Measurements from ENCODE around the gene TMEM132C. TPM values are rescaled to one million over a fixed set of nuclear protein-coding genes. Genes with fewer than 3 reads are reported as not detected.
"Not testable (repeated sequence)": the region's sequence is repeated elsewhere in the genome, so short reads cannot be mapped to it uniquely, and the experiment has no call there.

The TMEM132C gene
- total RNA-seq, 1 donor from 2014 or later, result not detected

GRCh38 chr12:128450810-128451209 is 183.8 kb downstream of the TMEM132C start:
- Mint-ChIP-seq H3K9me3 (peaks cover 5% of the 10 kb centered on the region), H3K27me3 (ENCODE audit: low read depth) (no peaks in the 10 kb centered on the region), H3K36me3 (ENCODE audit: low read depth) (no peaks in the 10 kb centered on the region), H3K27ac (no peak overlapping the region), H3K4me1 (ENCODE audit: low read depth) (no peaks in the 10 kb centered on the region), H3K4me3 (ENCODE audit: low read depth) (no peak overlapping the region)
- DNase-seq (ENCODE audit: low spot score), result no peak
- intact Hi-C loops (cut with micrococcal nuclease), result no loop called here

GRCh38 chr12:128455851-128456250 is 188.9 kb downstream of the TMEM132C start:
- Mint-ChIP-seq H3K4me3 (ENCODE audit: low read depth) (no peak overlapping the region), H3K4me1 (ENCODE audit: low read depth) (no peaks in the 10 kb centered on the region), H3K9me3 (peaks cover 12% of the 10 kb centered on the region), H3K27me3 (ENCODE audit: low read depth) (no peaks in the 10 kb centered on the region), H3K27ac (no peak overlapping the region), H3K36me3 (ENCODE audit: low read depth) (no peaks in the 10 kb centered on the region)
- no peak for DNase-seq (ENCODE audit: low spot score)
- intact Hi-C loops (cut with micrococcal nuclease), result no loop called here

DNA sequence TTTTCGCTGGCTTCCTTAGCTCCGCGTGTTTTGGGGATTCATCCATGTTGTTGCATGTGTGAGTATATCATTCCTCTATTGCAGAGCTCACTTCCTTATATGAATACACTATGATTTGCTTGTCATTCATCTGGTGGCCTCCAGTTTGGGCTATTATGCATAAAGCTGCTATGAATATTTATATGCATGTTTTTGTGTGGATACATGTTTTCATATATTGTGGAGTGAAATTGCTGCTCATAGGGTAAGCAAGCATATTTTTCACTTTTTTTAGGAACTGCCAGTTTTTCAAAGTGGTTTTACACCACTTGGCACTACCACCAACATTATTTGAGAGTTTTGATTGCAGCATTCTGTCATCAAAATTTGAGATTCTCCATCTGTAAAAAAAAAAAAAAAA is 190.0 kb downstream of the TMEM132C start:
- H3K4me1 Mint-ChIP-seq (ENCODE audit: low read depth), result no peaks in the 10 kb centered on the region
- H3K27me3 Mint-ChIP-seq (ENCODE audit: low read depth), result no peaks in the 10 kb centered on the region
- no peak for DNase-seq (ENCODE audit: low spot score)
- H3K9me3 Mint-ChIP-seq, result peaks cover 14% of the 10 kb centered on the region
- intact Hi-C loops (cut with micrococcal nuclease), result no loop called here
- H3K27ac Mint-ChIP-seq, result no peak overlapping the region
- no peaks in the 10 kb centered on the region for H3K36me3 Mint-ChIP-seq (ENCODE audit: low read depth)
- H3K4me3 Mint-ChIP-seq (ENCODE audit: low read depth), result no peak overlapping the region

- no peaks in the 10 kb centered on the region for H3K27me3 Mint-ChIP-seq (ENCODE audit: low read depth)
- H3K36me3 Mint-ChIP-seq (ENCODE audit: low read depth), result no peaks in the 10 kb centered on the region
- H3K4me3 Mint-ChIP-seq (ENCODE audit: low read depth), result no peak overlapping the region
- no peaks in the 10 kb centered on the region for H3K4me1 Mint-ChIP-seq (ENCODE audit: low read depth)
- peaks cover 15% of the 10 kb centered on the region for H3K9me3 Mint-ChIP-seq
- no peak overlapping the region for H3K27ac Mint-ChIP-seq
- DNase-seq (ENCODE audit: low spot score), result no peak
- intact Hi-C loops (cut with micrococcal nuclease), result no loop called here
These were observed 191.5 kb downstream of the TMEM132C start for GRCh38 chr12:128458301-128458974.

DNA sequence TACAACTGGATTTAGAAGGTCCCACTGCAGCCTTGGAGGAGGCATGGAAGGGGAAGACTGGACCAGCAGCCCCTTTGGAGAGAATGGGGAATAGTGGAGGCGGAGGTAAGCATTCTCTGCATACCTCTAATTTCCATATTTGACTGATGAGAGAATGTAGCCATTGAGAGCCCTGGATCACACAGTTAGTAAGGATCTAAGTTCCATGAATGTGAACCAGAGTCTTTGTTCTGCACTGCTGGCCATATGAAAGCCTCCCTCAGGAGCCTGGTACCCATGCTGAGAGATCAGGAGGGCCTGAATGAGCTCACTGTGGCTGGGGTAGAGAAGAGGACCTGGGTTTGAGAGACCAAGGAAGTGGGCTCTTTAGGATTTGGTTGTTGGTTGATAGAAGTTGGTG is 192.1 kb downstream of the TMEM132C start:
- Mint-ChIP-seq H3K9me3 (peaks cover 12% of the 10 kb centered on the region), H3K4me3 (ENCODE audit: low read depth) (no peak overlapping the region), H3K27me3 (ENCODE audit: low read depth) (no peaks in the 10 kb centered on the region), H3K36me3 (ENCODE audit: low read depth) (no peaks in the 10 kb centered on the region), H3K27ac (no peak overlapping the region), H3K4me1 (ENCODE audit: low read depth) (no peaks in the 10 kb centered on the region)
- intact Hi-C loops (cut with micrococcal nuclease), result no loop called here
- no peak for DNase-seq (ENCODE audit: low spot score)

- no peaks in the 10 kb centered on the region for H3K4me1 Mint-ChIP-seq (ENCODE audit: low read depth)
- intact Hi-C loops (cut with micrococcal nuclease), result no loop called here
- H3K4me3 Mint-ChIP-seq (ENCODE audit: low read depth), result no peak overlapping the region
- no peak overlapping the region for H3K27ac Mint-ChIP-seq
- H3K9me3 Mint-ChIP-seq, result peaks cover 14% of the 10 kb centered on the region
- DNase-seq (ENCODE audit: low spot score), result no peak
- no peaks in the 10 kb centered on the region for H3K27me3 Mint-ChIP-seq (ENCODE audit: low read depth)
- no peaks in the 10 kb centered on the region for H3K36me3 Mint-ChIP-seq (ENCODE audit: low read depth)
These were observed 196.9 kb downstream of the TMEM132C start for GRCh38 chr12:128463881-128464280.

GRCh38 chr12:128467882-128468281 is 200.9 kb downstream of the TMEM132C start:
- Mint-ChIP-seq H3K4me1 (ENCODE audit: low read depth) (no peaks in the 10 kb centered on the region), H3K9me3 (peaks cover 6% of the 10 kb centered on the region), H3K27me3 (ENCODE audit: low read depth) (no peaks in the 10 kb centered on the region), H3K4me3 (ENCODE audit: low read depth) (no peak overlapping the region), H3K36me3 (ENCODE audit: low read depth) (no peaks in the 10 kb centered on the region), H3K27ac (no peak overlapping the region)
- DNase-seq (ENCODE audit: low spot score), result no peak
- intact Hi-C loops (cut with micrococcal nuclease), result no loop called here

DNA sequence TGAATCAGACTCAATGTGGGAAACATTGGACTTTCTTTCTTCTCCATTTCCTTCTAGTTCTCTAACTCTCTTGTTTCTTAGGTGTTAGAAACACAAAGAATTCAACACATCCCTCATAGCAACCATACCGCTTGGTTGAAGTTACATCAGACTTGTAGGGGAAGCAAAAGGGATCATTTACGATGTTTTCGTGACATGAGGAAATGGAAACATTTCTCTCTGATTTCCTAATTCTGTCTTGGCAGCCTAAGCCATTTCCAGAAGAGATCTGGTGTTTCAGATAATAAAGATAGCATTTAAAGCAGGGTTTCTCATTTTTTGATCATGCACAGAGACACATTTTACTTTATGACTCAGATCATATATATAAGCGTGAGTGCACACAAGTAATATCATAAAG is 202.0 kb downstream of the TMEM132C start:
- Mint-ChIP-seq H3K36me3 (ENCODE audit: low read depth) (no peaks in the 10 kb centered on the region), H3K9me3 (peaks cover 16% of the 10 kb centered on the region), H3K4me1 (ENCODE audit: low read depth) (no peaks in the 10 kb centered on the region)

DNA sequence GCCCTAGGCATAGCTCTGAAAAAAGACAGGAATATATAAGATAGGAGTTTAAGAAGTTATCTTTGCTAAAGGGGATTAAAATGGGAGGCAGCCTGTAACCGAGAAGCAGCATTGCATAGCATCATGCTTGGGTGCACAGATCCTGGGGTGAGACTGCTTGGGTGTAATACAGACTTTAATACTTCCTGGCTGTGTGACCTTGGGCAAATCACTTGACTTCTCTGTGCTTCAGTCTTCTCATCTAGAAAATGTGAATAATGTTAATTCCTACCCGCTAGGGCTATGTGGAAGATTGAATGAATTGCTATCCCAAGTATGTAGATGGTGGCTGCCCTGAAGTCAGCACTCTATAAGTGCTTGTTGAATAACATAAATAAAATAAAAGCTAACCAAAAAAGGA is 204.5 kb downstream of the TMEM132C start:
- H3K27me3 Mint-ChIP-seq (ENCODE audit: low read depth), result no peaks in the 10 kb centered on the region
- no peak for DNase-seq (ENCODE audit: low spot score)
- H3K9me3 Mint-ChIP-seq, result peaks cover 10% of the 10 kb centered on the region
- no peak overlapping the region for H3K27ac Mint-ChIP-seq
- H3K36me3 Mint-ChIP-seq (ENCODE audit: low read depth), result no peaks in the 10 kb centered on the region
- H3K4me1 Mint-ChIP-seq (ENCODE audit: low read depth), result no peaks in the 10 kb centered on the region
- H3K4me3 Mint-ChIP-seq (ENCODE audit: low read depth), result no peak overlapping the region
- intact Hi-C loops (cut with micrococcal nuclease), result no loop called here

More for the DNA sequence above, 202.0 kb downstream of the TMEM132C start:
- no peak overlapping the region for H3K27ac Mint-ChIP-seq
- no peaks in the 10 kb centered on the region for H3K27me3 Mint-ChIP-seq (ENCODE audit: low read depth)
- no peak overlapping the region for H3K4me3 Mint-ChIP-seq (ENCODE audit: low read depth)
- DNase-seq (ENCODE audit: low spot score), result no peak
- intact Hi-C loops (cut with micrococcal nuclease), result no loop called here

DNA sequence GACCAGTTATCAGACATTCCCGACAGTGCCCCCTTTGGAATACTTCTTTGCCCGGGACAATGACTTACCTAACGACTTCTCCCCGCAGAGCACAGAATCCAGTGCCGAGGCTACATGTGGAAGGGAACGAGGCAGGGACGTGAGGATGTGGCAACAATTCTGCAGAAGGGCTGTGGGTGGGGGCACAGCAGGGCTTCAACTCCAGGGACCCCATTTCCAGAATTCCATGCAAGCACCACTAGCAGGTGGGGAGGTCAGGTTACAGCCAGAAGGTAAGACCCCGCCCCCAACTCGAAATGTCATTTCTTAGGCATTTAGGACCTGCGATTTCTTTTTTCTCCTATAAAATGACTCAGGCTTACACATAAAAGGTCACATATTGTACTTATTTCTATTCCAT is 207.9 kb downstream of the TMEM132C start:
- Mint-ChIP-seq H3K27me3 (ENCODE audit: low read depth) (no peaks in the 10 kb centered on the region), H3K9me3 (peaks cover 10% of the 10 kb centered on the region), H3K4me3 (ENCODE audit: low read depth) (no peak overlapping the region), H3K27ac (no peak overlapping the region), H3K36me3 (ENCODE audit: low read depth) (no peaks in the 10 kb centered on the region), H3K4me1 (ENCODE audit: low read depth) (no peaks in the 10 kb centered on the region)
- DNase-seq (ENCODE audit: low spot score), result no peak
- intact Hi-C loops (cut with micrococcal nuclease), result no loop called here

DNA sequence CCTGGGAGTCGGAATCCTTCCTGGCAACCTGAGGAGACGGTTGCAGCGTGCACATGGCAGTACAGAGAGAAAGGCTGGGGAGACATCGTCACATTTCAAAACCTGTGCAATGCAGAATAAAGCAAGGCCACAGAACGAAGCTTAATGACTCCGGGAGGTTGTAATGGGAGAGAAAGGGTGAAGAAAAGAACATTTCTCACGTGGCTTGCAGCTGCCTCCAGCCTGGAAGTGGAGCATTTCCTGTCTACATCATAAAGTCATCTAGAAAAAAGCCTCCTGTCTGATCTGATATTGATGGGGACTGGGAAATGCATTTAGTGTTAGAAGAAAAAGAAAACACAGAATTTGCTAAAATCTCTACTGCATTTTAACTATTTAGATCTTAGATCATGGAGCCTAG is 209.3 kb downstream of the TMEM132C start:
- no peaks in the 10 kb centered on the region for H3K4me1 Mint-ChIP-seq (ENCODE audit: low read depth)
- H3K9me3 Mint-ChIP-seq, result peaks cover 10% of the 10 kb centered on the region
- no peaks in the 10 kb centered on the region for H3K27me3 Mint-ChIP-seq (ENCODE audit: low read depth)
- no peaks in the 10 kb centered on the region for H3K36me3 Mint-ChIP-seq (ENCODE audit: low read depth)
- intact Hi-C loops (cut with micrococcal nuclease), result no loop called here
- DNase-seq (ENCODE audit: low spot score), result no peak
- H3K4me3 Mint-ChIP-seq (ENCODE audit: low read depth), result no peak overlapping the region
- no peak overlapping the region for H3K27ac Mint-ChIP-seq

GRCh38 chr12:128483526-128484255 is 216.7 kb downstream of the TMEM132C start:
- Mint-ChIP-seq H3K4me3 (ENCODE audit: low read depth) (no peak overlapping the region), H3K27me3 (ENCODE audit: low read depth) (no peaks in the 10 kb centered on the region), H3K27ac (no peak overlapping the region), H3K4me1 (ENCODE audit: low read depth) (no peaks in the 10 kb centered on the region), H3K36me3 (ENCODE audit: low read depth) (no peaks in the 10 kb centered on the region), H3K9me3 (peaks cover 3% of the 10 kb centered on the region)
- DNase-seq (ENCODE audit: low spot score), result no peak
- intact Hi-C loops (cut with micrococcal nuclease), result no loop called here

GRCh38 chr12:128497376-128497775 is 230.4 kb downstream of the TMEM132C start:
- peaks cover 36% of the 10 kb centered on the region for H3K9me3 Mint-ChIP-seq
- intact Hi-C loops (cut with micrococcal nuclease); H3K4me1 Mint-ChIP-seq (ENCODE audit: low read depth); H3K36me3 Mint-ChIP-seq (ENCODE audit: low read depth); H3K27me3 Mint-ChIP-seq (ENCODE audit: low read depth); DNase-seq (ENCODE audit: low spot score); H3K4me3 Mint-ChIP-seq (ENCODE audit: low read depth); H3K27ac Mint-ChIP-seq: not testable (repeated sequence)

Data from activated T-helper 2 cell treated with anti-CD3 and anti-CD28 coated beads, Interferon-gamma antibody, Interleukin-2, Interleukin-4, amounts not matched to agents 10 μg/mL and 5 μg/mL and 100 μg/mL, durations not matched to agents 14 hours and 24 hours and 36 hours (primary cell).